ENCODE measurements around the gene B4GALNT1. TPM values are rescaled to one million over a fixed set of nuclear protein-coding genes. Genes with fewer than 3 reads are reported as not detected.
"Not testable (repeated sequence)": the region's sequence is repeated elsewhere in the genome, so short reads cannot be mapped to it uniquely, and the experiment has no call there.

The B4GALNT1 gene
- total RNA-seq, 4 donors from 2014 or later = 0.88 to 7.9 (median 2.2) TPM

- peak; percentile 88 to 92 for DNase-seq
- intact Hi-C loops (cut with DNase I) = no loop called here
- TF ChIP-seq POLR2A (IDR thresholded peaks at IDR 0.05) = peak in 1 of 2 donors; percentile 73
- peak in 1 of 6 experiments; percentile 18 for TF ChIP-seq CTCF (IDR thresholded peaks at IDR 0.05)
- peaks cover 11 to 26% of the 10 kb centered on the region in 2 donors for H3K4me1 ChIP-seq
- peak within 1 kb of the TSS in 2 of 3 donors; percentile 41 to 71 for H3K27ac ChIP-seq
- peak within 1 kb of the TSS; percentile 83 to 88 (median 88) for H3K4me3 ChIP-seq (replicated peaks in 1 of 3)
- H3K36me3 ChIP-seq = peaks cover 0 to 4% of the 10 kb centered on the region in 2 donors
- H3K9me3 ChIP-seq = no peaks in the 10 kb centered on the region
- 0 to 2% methylated on average over 25 to 33 of the region's 69 CpGs for WGBS, 2 donors
- H3K27me3 ChIP-seq = no peaks in the 10 kb centered on the region
These were observed 41.9 kb downstream of the B4GALNT1 start, which contains the start of gene PIP4K2C for GRCh38 chr12:57590864-57591781. PIP4K2C (plus strand) TSS chr12:57591192; CDS start chr12:57591290, 98 bp downstream.

DNA sequence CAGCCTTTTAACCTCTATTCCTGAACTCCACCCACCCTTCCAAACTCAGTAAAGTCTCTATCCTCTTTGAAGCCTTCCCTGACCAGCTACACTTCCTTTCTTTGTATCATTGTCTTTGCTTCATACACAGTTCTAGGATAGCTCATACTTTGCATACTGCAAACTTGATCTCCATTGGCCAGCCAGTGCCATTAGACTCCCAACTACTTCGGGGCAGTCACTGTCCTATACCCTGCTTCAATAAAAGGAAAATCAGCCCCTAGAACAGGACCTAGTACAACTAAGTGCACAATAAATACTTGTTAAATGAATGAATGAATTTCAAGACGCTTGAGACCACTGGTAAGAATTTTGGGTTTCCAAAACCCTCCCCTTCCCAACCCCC lies 42.5 kb downstream of the B4GALNT1 start:
- WGBS, 2 donors = 18 to 31% methylated on average over 2 of the region's 2 CpGs
- Histone ChIP-seq H3K27me3 (no peaks in the 10 kb centered on the region), H3K9me3 (no peaks in the 10 kb centered on the region), H3K27ac (peak overlapping the region in 2 of 3 donors; percentile 25 to 71), H3K4me3 (replicated peaks in 1 of 3) (peak overlapping the region; percentile 83 to 88 (median 88)), H3K4me1 (peaks cover 11 to 26% of the 10 kb centered on the region in 2 donors), H3K36me3 (peaks cover 0 to 4% of the 10 kb centered on the region in 2 donors)
- TF ChIP-seq POLR2A (IDR thresholded peaks at IDR 0.05) (no peak), CTCF (IDR thresholded peaks at IDR 0.05) (no peak)
- intact Hi-C loops (cut with DNase I) = no loop called here
- no peak for DNase-seq

GRCh38 chr12:57588951-57589610 lies 43.9 kb downstream of the B4GALNT1 start:
- 69 to 75% methylated on average over 15 of the region's 15 CpGs for WGBS, 2 donors
- not testable (repeated sequence) for H3K36me3 ChIP-seq; H3K27ac ChIP-seq; H3K9me3 ChIP-seq; H3K27me3 ChIP-seq; H3K4me3 ChIP-seq (replicated peaks in 1 of 3)
- intact Hi-C loops (cut with DNase I) = loop anchor here (10.0 kb wide), 1 partner anchor 106 kb away; the partner anchor contains the start of gene OS9
- peak; percentile 47 to 52 for DNase-seq
- H3K4me1 ChIP-seq = peaks cover 11 to 26% of the 10 kb centered on the region in 2 donors

GRCh38 chr12:57586832-57587429 lies 46.1 kb downstream of the B4GALNT1 start:
- DNase-seq = no peak
- TF ChIP-seq POLR2A (IDR thresholded peaks at IDR 0.05) (no peak), CTCF (IDR thresholded peaks at IDR 0.05) (no peak)
- no peaks in the 10 kb centered on the region for H3K9me3 ChIP-seq
- intact Hi-C loops (cut with DNase I) = loop anchor here (10.0 kb wide), 1 partner anchor 108 kb away; the partner anchor contains the start of gene OS9
- peaks cover 4 to 8% of the 10 kb centered on the region in 2 donors for H3K4me1 ChIP-seq
- H3K27ac ChIP-seq = no peak overlapping the region
- H3K27me3 ChIP-seq = no peaks in the 10 kb centered on the region
- no peak overlapping the region for H3K4me3 ChIP-seq (replicated peaks in 1 of 3)
- no peaks in the 10 kb centered on the region for H3K36me3 ChIP-seq
- 90 to 92% methylated on average over 3 of the region's 3 CpGs for WGBS, 2 donors

GRCh38 chr12:57586128-57586527 lies 46.9 kb downstream of the B4GALNT1 start:
- DNase-seq = no peak
- intact Hi-C loops (cut with DNase I) = loop anchor here (10.0 kb wide), 1 partner anchor 109 kb away; the partner anchor contains the start of gene OS9
- H3K4me1 ChIP-seq = peaks cover 0 to 6% of the 10 kb centered on the region in 2 donors
- H3K9me3 ChIP-seq = no peaks in the 10 kb centered on the region
- no peaks in the 10 kb centered on the region for H3K27me3 ChIP-seq
- 90 to 94% methylated on average over 3 of the region's 3 CpGs for WGBS, 2 donors
- H3K36me3 ChIP-seq = no peaks in the 10 kb centered on the region
- no peak for TF ChIP-seq CTCF (IDR thresholded peaks at IDR 0.05)
- TF ChIP-seq POLR2A (IDR thresholded peaks at IDR 0.05) = no peak
- no peak overlapping the region for H3K4me3 ChIP-seq (replicated peaks in 1 of 3)
- H3K27ac ChIP-seq = no peak overlapping the region

Measured in thyroid gland (tissue), 4 donors.